NCI-H187 (cell line): Measurements from ENCODE around the gene GUCD1.
"Not testable (repeated sequence)": the region's sequence is repeated elsewhere in the genome, so short reads cannot be mapped to it uniquely, and the experiment has no call there.

Source experiments
- DNase-seq, 2 experiments: peaks; one replicate each; lab custom pipeline; 2025; lab: John Stamatoyannopoulos, UW

Gene GUCD1

DNA sequence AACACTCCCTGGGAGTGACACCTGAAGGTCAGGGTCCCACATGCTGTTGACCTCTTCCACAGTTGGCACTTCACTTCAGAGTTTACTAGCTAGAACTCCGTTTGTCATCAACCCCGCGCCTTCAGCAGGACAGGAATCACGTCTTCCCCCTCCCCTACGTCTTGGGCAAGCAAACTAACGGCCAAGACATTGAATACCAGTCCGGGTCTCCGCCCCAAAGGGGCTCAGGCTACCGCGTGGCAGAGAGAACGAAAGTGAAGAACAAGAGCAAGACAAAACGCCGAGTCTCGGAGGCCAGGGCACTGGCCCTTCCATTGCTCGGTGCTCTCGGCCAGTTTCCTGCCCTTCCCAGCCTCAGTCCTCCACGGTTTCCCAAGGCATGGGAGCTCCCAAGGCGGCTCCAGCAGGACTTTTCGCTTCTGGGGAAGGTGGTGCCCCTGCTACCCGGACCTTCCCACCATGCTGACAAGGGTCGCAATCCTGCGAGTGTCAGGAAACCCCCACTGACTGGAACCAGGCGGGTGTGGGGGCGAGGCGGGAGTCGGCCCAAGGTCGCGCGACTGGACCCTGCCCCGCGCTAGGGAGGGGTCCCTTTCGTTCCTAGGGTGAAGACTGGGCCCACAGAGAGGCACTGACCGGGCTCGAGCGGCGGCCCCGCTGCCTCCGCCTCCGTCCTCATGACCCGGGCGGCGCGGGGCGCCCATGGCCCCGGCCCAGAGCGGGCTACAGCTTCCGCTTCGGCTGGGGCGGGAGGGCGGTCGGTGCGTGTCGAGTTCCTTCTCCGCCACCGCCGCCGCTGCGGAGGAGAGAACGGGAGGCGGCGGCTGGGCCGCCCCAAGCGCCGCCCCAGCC, at the start of gene GUCD1:
Gene GUCD1, minus strand, starts transcription at position 826 of the 852 bp plus-strand sequence. Its CDS starts 147 bp downstream, at position 679.
- no peak for DNase-seq

DNA sequence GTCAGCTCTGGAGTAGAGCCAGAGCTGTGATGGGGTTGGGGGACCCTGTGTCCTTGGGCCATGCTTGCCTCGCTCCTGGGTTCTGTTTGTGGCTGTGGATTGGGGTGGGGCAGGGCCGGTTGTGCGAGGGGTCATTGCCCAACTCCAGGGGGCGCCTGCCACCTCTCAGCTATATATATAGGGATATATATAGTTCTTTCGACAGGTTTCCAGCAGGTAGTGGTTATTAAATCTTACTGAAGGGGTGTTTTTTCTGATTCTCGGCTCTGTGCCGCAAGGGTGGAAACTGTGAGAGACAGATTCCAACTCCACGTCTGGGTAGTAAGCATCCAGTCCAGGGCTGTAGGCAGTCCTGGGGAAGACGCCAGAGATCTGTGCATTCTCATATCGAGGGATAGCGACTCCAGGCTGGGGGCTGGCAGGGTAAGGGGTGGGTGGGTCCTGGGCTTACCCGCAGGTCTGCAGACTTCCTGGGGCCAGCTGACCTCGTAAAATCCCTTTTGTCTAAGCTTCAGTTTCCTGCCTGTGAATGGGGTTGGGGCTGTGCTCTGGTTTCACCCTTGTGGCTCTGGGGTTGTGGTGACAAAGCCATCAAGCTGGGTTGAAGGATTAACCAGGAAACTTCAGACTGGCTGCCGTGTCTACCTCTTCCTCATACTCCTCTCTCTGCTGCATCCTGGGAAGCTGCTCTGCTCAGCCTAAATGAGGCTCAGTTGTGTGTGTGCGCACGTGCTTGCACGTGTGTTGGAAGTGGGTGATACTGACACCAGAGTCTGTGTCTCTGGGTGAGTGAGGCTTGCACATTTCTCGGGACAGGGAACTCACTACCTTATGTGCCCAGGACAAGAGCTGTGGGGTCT, 49.1 kb upstream of the GUCD1 start:
- DNase-seq, result not testable (repeated sequence)

DNA sequence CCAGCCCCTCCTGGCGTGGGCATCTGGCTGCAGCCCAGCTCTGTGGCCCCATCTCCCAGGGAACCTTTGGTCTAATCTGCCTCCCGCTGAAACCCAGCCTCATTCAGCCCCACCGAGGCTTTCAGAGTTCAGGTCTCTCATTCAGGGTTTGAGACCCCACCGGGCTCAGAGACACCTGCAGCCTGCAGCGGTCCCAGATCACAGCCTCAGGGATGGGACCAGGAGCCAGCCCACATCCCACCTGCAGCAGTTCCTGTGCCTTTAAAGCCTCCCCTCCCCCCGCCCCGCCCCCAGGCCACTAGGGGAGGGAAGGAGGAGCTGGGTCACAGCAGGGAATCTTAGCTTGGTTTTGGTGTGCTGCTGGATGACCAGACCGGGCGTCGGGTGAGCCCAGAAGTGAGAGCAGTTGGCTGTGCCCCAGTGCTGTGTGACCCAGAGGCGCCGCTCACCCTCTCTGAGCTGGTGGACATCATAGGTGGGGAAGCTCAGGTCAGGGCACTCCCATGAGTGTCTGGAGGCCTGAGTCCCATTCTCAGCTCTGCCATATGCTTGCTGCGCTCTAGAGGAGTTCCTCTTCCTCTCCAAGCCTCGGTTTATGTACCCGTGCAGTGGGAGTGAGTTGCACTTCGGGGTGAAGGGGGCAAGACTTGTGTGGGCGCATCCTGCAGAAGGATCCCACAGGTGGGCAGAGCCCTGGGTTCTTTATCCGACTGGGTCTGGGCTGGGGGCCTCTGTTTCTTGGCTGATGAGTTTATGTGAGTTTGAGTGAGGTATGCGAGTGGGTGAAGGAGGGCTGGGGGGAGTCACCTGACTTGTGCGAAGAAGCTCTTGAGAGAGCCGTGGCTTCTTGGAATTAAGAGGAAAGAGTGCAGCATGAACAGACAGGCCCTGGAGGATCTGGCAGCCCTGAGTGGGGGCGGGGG, 48.2 kb upstream of the GUCD1 start, which contains the start of gene GGT1:
Gene GGT1, plus strand, starts transcription at position 347 of the 923 bp plus-strand sequence. CDS start 7,889 bp downstream, outside the sequence.
- DNase-seq, result not testable (repeated sequence)

DNA sequence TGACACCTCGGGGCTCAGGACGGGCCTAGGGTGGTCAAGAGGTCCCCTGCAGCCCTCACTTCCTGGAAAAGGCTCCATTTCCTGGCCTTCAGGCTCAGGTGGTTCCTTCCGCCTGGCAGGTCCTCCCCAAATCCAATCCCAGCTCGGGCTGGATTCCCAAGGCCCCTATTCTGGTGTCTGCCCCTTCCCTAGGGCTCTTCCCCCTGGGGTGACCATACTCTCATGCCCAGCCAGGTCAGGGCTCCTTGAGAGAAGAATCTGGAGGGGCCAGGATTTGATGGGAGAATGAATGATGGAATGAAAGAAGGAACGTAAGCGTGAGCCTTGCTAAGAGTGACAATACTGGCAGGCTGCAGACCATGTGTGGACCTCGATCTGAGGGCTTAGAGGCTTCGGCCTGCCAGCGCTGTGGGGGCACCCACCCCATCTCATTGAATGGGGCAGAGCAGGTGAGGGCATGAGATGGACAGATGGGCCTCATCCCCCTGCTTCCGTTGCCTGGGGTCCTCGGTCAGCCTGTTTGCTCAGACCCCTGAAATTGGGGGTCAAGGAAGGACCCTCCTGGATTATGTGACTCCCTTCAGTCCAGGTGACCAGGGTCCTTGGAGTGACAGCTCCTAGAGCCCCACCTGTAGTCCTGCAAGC, 47.3 kb upstream of the GUCD1 start:
- DNase-seq, result not testable (repeated sequence)

DNA sequence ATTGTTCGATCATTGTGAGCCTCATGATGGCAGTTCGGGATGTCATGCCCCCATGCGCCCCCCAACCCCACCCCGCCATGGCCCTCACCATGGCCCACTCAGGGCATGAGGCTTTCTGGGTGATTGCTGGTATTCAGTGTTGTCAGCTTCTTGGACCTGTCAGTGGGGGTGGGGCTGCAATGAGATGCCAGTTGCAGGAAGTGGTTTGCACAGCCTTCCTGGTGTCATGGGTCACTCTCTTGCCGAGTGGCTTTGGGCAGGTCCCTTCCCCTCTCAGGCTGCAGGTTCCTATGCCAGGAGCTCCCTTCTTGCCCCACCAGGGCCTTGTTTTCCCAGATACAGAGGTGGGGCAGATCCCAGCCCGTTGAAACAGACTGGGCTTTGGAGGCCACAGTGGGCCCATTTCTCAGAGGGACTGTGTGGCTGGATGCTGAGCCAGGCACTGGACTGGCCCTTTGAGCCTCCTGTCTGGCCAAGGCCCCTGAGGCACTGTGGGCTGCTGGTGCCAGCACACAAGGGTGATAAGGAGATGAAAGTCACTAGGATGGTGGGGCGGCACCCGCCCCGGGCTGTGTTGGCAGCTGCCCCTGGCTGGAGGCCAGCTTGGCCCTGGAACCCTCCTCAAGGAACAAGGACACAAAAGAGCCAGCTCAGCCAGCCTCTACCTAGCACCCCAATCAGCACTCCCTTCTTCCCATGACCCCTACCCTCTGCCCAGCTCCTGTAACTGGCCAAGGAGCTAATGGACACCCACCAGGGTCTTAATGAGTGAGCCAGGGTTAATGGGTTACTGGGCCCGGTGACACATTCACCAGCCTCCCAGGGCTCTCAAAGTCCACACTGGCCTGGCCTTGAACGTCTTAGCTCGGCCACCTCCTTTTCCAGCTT, 46.5 kb upstream of the GUCD1 start:
- DNase-seq, result no peak

DNA sequence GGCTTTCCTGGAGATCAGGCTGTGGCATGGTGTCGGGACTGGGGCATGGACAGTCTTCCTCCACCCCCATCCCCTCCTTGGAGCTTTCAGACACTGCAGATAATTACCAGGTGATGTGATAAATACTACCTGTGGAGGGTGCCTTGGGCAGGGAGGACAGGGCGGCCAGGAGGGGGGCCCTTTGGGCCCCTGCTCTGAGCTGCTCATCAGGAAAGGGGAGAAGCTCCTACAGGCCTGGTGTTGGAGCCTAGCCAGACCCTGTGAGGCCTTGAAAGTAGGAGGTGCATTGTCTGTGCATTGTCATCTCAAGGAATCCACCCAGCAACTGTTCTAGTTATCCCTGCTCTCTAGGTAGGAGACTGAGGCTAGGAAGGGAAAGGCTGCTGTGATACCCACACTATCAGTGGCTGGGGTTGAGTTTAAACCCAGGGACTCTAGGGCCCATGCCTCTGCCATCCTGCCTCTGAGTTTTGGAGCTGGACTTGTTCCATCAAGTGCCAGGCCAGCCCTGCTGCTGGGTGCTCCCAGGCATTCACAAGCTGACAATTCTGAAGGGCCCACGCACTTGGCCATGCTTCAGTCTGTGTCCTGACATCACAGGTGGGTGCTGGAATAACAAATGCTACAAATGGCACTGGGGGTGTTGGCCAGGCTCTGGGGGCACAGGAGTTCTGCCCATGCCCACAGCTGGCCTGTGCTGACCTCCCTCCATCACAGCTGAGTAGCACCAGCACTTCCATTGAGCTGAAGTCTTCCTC, 45.2 kb upstream of the GUCD1 start:
- not testable (repeated sequence) for DNase-seq

DNA sequence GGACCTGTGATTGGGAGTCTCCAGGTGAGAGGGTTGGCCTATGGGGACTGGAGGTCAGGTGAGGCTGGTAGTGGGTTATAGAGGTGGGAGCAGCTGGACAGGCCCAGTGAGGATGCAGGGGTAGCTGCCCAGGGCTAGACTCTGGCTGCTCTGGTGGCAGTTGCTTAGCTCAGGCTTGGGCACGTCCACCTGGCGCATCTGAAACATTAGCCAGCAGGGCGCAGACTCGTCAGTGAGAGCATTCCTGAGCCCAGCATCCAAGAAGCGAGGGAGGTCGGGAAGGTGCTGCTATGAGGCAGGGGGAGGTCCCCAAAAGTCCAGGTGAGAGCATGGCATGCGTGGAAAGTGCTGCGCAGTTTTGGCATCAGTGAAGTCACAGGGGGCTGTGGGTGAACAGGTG, 44.6 kb upstream of the GUCD1 start:
- DNase-seq, result no peak

DNA sequence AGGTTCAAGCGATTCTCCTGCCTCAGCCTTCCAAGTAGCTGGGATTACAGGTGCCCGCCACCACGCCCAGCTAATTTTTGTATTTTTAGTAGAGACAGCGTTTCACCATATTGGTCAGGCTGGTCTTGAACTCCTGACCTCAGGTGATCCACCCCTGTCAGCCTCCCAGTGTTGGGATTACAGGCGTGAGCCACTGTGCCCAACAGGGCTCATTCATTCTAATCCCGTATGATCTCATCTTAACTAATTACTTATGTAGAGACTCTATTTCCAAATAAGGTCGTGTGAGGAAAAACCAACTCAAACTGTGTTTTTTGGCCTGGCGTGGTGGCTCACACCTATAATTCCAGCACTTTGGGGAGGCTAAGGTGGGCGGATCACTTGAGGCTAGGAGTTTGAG, 42.1 kb upstream of the GUCD1 start:
- DNase-seq, result not testable (repeated sequence)

DNA sequence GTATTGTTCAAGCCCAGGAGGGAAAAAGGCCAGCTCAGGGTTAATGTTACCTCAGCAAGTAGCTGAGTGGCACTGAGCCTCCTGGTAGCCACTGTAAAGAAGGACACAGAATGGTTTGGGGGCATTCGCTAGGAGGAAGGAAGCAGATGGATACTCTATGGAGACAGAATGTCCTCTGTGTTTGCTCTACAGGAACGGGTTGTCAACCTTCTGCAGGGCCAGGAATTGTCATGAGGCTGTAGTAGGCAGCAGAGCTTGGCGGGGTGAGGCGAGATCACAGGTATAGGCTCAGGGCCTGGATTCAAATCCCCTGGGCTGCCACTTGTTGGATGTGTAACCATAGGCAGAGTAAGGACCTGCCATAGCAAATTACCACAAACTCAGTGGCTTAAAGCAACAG, 40.9 kb upstream of the GUCD1 start:
- no peak for DNase-seq

DNA sequence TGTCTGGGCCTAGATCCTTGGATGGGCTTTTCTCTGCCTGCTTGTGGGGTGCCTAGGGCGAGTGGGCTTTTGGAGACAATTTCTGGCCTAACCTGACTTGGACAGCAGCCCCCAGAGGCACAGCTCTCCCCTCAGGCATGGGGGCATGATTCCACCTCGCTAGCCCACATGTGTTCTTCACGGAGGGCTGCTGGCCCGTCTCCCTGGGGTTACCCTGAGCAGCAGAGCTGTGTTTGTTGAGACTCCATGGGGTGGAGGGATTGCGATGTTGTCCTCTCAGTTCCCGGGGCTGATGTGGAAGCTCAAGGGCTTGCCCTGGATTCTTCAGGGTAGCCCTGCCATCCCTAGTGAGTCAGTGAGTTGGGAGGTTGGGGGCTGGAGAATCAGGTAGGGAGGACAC, 40.3 kb upstream of the GUCD1 start:
- no peak for DNase-seq

DNA sequence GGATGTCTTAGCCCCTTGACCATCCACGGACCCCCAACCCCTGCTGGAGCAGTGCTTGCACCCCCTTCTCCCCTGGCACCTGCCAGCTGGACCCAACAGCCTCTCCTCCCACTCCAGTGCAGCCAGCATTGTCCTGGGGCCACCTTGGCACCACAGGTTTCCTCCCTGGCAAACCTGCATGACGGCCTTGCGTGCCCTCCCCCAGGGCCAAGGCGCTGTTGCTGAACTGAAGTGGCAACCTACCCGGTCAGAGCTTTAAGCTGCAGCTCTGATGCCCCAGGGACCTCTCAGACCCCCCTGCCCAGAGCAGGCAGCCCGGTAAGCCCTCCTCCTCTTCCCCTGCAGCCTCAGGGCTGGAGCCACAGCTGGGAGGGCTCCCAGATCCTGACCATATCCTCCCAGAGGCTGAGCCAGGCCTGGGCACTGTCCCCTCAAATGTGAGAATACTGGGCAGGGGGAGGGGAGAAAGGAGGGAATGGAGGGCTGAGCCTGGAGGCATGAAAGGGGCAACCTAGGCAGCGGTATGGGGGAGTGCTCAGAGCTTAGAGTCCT, 39.7 kb upstream of the GUCD1 start:
- no peak for DNase-seq

DNA sequence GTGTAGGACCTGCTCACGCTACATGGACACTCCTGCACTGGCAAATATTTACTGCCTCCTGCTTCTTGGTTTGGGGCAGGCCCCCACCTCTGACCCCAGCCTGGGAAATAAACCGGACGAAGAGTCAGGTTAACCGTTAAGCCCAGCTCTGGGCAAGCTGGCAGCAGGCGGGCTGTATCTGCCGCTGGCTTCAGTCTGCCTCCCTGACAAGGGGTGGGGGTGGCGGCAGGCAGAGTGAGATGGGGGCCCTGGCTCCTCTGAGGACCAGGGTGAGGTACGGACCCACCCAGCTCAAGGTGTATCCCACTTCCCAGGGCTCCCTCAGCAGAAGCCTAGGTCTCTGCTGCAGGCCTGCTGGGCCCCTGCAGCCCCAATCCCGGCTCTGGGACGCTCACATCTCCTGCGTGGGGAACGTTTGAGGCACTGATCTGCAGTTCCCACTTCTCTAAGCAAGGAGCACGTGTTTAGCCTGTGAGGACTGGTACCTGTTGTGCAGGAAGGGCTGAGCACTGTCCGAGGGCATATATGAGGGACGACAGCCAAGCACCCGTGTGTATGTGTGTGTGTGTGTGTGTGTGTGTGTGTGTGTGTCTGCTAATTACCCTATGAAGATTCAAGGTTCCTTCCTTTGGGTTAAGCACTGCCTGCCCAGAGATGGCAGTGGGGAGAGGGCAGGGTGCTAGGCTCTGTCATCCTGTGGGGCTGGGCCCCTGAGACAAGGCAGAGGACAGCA, 39.1 kb upstream of the GUCD1 start:
- DNase-seq, result no peak

DNA sequence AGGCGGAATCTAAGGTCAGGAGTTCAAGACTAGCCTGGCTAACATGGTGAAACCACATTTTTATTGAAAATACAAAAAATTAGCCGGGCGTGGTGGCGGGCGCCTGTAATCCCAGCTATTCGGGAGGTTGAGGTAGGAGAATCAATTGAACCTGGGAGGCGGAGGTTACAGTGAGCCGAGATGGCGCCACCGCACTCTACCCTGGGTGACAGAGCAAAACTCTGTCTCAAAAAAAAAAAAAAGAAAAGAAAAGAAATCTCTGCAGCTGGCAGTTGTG, 38.6 kb upstream of the GUCD1 start:
- DNase-seq, result not testable (repeated sequence)

DNA sequence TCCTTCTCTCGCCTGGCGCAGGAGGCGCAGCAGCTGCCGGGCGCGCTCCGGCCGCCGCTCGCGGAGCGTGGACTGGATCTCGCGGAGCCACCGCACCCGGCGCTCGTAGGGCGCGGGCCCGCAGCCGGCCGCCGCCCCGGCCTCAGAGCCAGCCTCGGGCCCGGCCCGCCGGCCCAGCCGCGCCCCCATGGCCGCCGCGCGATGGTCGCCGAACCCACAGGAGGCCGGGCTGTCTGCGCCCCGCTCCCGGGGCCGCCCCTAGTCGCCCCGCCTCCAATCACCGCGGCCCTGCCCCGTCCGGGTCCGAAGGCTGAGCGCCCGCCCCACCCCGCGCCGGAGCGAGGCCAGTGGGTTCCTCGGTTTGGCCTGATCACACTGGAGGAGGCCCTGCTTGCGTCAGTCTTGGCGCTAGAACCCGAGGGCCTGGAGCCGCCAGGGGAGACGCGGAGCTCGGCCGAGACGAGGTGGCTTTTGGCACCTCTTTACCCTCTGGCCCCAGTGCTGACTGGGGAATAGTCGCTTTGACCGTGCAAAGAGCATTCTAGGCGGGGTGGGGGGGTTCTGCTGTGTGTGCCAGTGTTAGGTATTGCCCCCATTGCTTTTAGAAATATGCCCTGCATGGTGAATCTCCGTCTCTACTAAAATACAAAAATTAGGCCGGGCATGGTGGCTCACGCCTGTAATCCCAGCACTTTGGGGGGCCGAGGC, 38.1 kb upstream of the GUCD1 start, which contains the start of gene LRRC75B:
Gene LRRC75B, minus strand, starts transcription at position 223 of the 708 bp plus-strand sequence. Its CDS starts 34 bp downstream, at position 189.
- DNase-seq, result no peak

DNA sequence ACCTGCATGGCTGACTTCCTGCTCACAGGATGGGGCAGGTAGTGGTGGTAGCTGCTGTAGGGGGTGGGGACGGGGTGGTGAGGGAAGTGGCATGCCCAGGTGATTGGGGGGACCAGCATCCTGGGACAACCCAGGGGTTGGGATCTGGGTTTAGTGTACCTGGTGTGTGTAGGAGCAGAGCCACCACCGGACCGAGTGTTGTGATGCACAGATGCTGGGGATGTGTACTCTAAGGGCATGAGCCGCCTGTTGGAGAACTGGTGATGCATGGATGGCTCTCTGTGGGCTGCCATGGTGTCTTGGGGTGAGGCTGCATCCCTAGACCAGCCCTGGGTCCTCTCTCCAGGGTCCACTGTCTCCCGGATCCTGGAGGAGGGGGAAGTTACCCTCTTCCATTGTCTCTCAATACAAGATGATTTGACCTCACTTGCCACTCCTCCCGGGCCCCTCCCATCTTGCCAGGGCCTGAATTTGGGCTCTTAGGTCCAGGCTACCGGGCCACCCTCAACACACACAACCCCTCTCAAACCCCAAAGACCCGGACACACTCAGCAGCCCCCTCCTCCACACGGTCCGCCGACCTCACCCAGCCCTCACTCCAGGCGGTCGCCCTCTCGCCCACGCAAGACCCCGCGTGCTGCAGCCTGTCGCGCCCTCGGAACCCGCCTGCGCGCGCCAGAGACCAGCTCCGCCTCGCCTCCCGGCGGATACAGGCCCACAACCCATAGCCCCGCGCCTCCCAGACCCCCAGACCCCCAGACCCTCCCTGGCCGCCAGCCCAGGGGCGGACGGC, 37.3 kb upstream of the GUCD1 start:
- DNase-seq, result no peak

DNA sequence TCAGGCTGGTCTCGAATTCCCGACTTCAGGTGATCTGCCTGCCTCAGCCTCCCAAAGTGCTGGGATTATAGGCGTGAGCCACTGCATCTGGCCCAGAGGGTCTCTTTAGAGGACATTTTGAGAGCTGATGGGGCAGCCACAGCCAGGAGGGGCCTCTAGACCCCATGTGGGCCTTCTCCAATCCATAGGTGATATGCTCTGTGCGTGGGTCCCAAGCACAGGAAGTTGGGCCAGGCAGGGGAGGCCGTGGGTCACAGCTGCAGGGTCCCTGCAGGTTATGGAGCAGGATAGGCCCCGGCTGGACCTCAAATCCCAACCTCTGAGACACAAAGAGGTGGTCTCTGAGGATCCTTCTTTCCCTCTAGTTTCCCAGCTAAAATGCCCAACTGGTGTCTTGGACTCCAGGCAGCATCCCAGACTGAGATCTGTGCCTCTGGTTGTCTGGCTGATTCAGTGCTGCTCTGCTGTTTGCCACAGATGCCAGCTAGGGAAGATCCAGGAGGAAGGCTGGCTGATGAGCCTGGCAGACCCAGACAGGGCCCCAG, 36.4 kb upstream of the GUCD1 start:
- DNase-seq, result no peak
